ENCODE measurements around the gene COL13A1.

GRCh38 chr10:69891057-69891617 is 89.4 kb downstream of the COL13A1 start:
- TF ChIP-seq, protein P1, sequence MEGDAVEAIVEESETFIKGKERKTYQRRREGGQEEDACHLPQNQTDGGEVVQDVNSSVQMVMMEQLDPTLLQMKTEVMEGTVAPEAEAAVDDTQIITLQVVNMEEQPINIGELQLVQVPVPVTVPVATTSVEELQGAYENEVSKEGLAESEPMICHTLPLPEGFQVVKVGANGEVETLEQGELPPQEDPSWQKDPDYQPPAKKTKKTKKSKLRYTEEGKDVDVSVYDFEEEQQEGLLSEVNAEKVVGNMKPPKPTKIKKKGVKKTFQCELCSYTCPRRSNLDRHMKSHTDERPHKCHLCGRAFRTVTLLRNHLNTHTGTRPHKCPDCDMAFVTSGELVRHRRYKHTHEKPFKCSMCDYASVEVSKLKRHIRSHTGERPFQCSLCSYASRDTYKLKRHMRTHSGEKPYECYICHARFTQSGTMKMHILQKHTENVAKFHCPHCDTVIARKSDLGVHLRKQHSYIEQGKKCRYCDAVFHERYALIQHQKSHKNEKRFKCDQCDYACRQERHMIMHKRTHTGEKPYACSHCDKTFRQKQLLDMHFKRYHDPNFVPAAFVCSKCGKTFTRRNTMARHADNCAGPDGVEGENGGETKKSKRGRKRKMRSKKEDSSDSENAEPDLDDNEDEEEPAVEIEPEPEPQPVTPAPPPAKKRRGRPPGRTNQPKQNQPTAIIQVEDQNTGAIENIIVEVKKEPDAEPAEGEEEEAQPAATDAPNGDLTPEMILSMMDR (IDR thresholded peaks at IDR 0.05; ENCODE audit: low read depth, low read length), result no peak
- no peak for TF ChIP-seq POLR2A (IDR thresholded peaks at IDR 0.05; ENCODE audit: extremely low read depth, insufficient read length)
- TF ChIP-seq, protein P2, sequence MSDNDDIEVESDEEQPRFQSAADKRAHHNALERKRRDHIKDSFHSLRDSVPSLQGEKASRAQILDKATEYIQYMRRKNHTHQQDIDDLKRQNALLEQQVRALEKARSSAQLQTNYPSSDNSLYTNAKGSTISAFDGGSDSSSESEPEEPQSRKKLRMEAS (IDR thresholded peaks at IDR 0.05; ENCODE audit: low read depth, low read length), result no peak
